K562 (cell line): Measurements from ENCODE around the gene HAS3. TPM values are rescaled to one million over a fixed set of nuclear protein-coding genes. Genes with fewer than 3 reads are reported as not detected.
A peak's percentile ranks its signal among the peaks of the same experiment; 100 is the strongest.

Experiments used
- ARID3B ChIP-seq: fragments of 250-450 bp; sonication (Bioruptor Pico); IDR thresholded peaks from 2 replicates; pipeline ENCODE4 v1.4.0; 2020; ENCODE audit warnings: borderline replicate concordance
- BACH1 ChIP-seq: fragments of 200-800 bp; sonication (Bioruptor generic); IDR thresholded peaks from 2 replicates; pipeline ENCODE4 v1.6.1; 2016; ENCODE audit warnings: missing genetic modification characterization, missing compliant biosample characterization
- CBX1 ChIP-seq: sonication (generic); IDR thresholded peaks from 2 replicates; pipeline ENCODE4 v1.6.1; 2016; ENCODE audit warnings: antibody characterized with exemption, low read depth, mild to moderate bottlenecking
- CBX5 ChIP-seq: IDR thresholded peaks from 2 replicates; pipeline ENCODE4 v1.6.1; 2014; ENCODE audit warnings: low read depth, borderline replicate concordance
- CGGBP1 ChIP-seq: fragments of 250-450 bp; sonication (Bioruptor Pico); IDR thresholded peaks from 2 replicates; pipeline ENCODE4 v1.9.0; 2021; ENCODE audit warnings: mild to moderate bottlenecking
- MED1 ChIP-seq: sonication (generic); formaldehyde crosslinking; IDR thresholded peaks from 2 replicates; pipeline ENCODE4 v1.8.1; 2023; ENCODE audit warnings: missing genetic modification reagents, borderline replicate concordance
- MTA2 ChIP-seq: fragments of 450-650 bp; IDR thresholded peaks from 2 replicates; pipeline ENCODE4 v1.6.1; 2016; ENCODE audit warnings: low read depth
- NBN ChIP-seq: fragments of 450-650 bp; IDR thresholded peaks from 2 replicates; pipeline ENCODE4 v1.6.1; 2016; ENCODE audit warnings: low read depth, mild to moderate bottlenecking
- NR2C2 ChIP-seq, 2 experiments: fragments of 200-800 bp in 1 of 2; sonication (Bioruptor generic) in 1 of 2; sonication (generic) in 1 of 2; formaldehyde crosslinking in 1 of 2; IDR thresholded peaks; 2 replicates each; pipeline versions ENCODE4 v1.6.1 to v1.8.0; 2016 to 2022; ENCODE audit warnings: mild to moderate bottlenecking in 1 of 2, missing compliant biosample characterization in 1 of 2, missing genetic modification characterization in 1 of 2, missing genetic modification reagents in 1 of 2
- RNF2 ChIP-seq: sonication (generic); IDR thresholded peaks from 2 replicates; pipeline ENCODE4 v1.6.1; 2016
- THRAP3 ChIP-seq: fragments of 450-650 bp; IDR thresholded peaks from 2 replicates; pipeline ENCODE4 v1.6.1; 2016; ENCODE audit warnings: mild to moderate bottlenecking, inconsistent platforms, borderline replicate concordance
- ZBTB8A ChIP-seq: fragments of 450-650 bp; IDR thresholded peaks from 2 replicates; pipeline ENCODE4 v1.6.1; 2018; ENCODE audit warnings: mild to moderate bottlenecking, moderate library complexity; ENCODE audit not compliant: partially characterized antibody
- ZFX ChIP-seq: sonication (generic); formaldehyde crosslinking; IDR thresholded peaks from 2 replicates; pipeline ENCODE4 v1.8.0; 2022; ENCODE audit warnings: mild to moderate bottlenecking, missing genetic modification reagents, moderate library complexity
- ZNF140 ChIP-seq: fragments of 250-450 bp; sonication (Bioruptor Pico); IDR thresholded peaks from 2 replicates; pipeline ENCODE4 v1.8.0; 2021; ENCODE audit warnings: moderate library complexity, mild to moderate bottlenecking, inconsistent platforms
- ZNF280B ChIP-seq: fragments of 250-450 bp; sonication (Bioruptor Pico); IDR thresholded peaks from 2 replicates; pipeline ENCODE4 v1.5.1; 2021; ENCODE audit warnings: mild to moderate bottlenecking
- polyA plus RNA-seq, 8 experiments: library from polyadenylated mRNA; depleted of rRNA in 4 of 8; stranded (reverse) in 5 of 8; unstranded in 3 of 8; fragments of >200 nt; fragmentation: Nextera tagmentation in 2 of 8; fragmentation: Illumina TruSeq in 1 of 8; extraction: Ambion mirVana in 2 of 8; extraction: Trizol in 1 of 8; gene quantifications; 2 replicates each; pipeline versions ENCODE4 v1.2.1 to v1.2.3, GENCODE V29; 2011 to 2014; ENCODE audit warnings: inconsistent platforms in 1 of 8, missing spikeins in 1 of 8
- total RNA-seq, 7 experiments: library from RNA; depleted of rRNA in 6 of 7; stranded (reverse); fragments of >200 nt in 6 of 7; fragmentation: Illumina TruSeq in 2 of 7; extraction: Trizol in 2 of 7; gene quantifications; 2 replicates each; pipeline versions ENCODE4 v1.2.1 to v1.2.3, GENCODE V29; 2011 to 2021; ENCODE audit warnings: low replicate concordance in 1 of 7
- TF ChIP-seq, protein P1 (sequence below): fragments of 250-450 bp; sonication (Bioruptor Pico); IDR thresholded peaks from 2 replicates; pipeline ENCODE4 v1.4.0; 2020; ENCODE audit warnings: mild to moderate bottlenecking, moderate library complexity
- TF ChIP-seq, protein P2 (sequence below): fragments of 250-450 bp; sonication (Bioruptor Pico); IDR thresholded peaks from 2 replicates; pipeline ENCODE4 v1.5.0; 2021; ENCODE audit warnings: mild to moderate bottlenecking, borderline replicate concordance
- TF ChIP-seq, protein P3 (sequence below): fragments of 250-450 bp; sonication (Bioruptor Pico); IDR thresholded peaks from 2 replicates; pipeline ENCODE4 v1.8.0; 2022; ENCODE audit warnings: moderate library complexity, mild to moderate bottlenecking, inconsistent platforms

HAS3 gene
- total and polyA plus RNA-seq, 9 of the 15 experiments (the other 6 are each of a cell fraction or from before 2014, with no cell fraction given) = 0.04 to 0.33 (median 0.13) TPM; not detected in 1

DNA sequence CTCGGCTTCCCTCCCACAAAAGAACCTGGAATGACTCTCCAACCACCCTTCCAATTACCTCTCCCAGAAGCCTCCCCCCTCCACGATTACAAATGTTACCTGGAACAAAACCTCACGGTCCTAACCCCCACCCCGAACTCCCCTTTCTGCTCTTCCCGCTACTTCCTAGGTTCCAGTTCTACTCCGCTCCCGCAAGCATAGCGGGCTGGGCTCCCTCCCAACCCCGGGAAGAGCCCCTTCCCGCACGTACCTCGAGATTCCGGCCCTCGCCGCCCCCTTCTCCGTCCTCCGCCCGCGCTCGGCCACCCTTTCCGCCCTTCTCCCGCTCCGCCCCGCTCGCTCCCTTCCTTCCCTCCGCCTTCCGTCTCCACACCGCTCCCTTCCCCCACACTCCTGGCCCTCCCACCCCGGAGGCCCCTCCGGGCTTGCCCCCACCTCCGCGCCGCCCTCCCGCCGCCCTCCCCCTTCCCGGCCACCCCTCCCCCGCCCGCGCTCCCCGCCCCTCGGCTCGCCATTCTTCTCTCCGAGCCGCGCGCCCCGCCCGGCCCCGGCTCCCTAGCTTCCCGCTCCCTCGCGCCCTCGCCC lies 26.5 kb downstream of the HAS3 start (continued):
- TF ChIP-seq, protein P1, sequence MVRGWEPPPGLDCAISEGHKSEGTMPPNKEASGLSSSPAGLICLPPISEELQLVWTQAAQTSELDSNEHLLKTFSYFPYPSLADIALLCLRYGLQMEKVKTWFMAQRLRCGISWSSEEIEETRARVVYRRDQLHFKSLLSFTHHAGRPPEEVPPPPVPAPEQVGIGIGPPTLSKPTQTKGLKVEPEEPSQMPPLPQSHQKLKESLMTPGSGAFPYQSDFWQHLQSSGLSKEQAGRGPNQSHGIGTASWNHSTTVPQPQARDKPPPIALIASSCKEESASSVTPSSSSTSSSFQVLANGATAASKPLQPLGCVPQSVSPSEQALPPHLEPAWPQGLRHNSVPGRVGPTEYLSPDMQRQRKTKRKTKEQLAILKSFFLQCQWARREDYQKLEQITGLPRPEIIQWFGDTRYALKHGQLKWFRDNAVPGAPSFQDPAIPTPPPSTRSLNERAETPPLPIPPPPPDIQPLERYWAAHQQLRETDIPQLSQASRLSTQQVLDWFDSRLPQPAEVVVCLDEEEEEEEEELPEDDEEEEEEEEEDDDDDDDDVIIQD (CRISPR knock-in tag) = no peak
- TF ChIP-seq RNF2 (peak; percentile 53; the same call in 1 of the 2 replicates), BACH1 (no peak), ZNF280B (CRISPR knock-in tag) (no peak), ARID3B (no peak), CGGBP1 (no peak), CBX5 (no peak), MTA2 (no peak), ZFX (CRISPR knock-in tag) (no peak), NBN (no peak; the same call in 1 of the 2 replicates), CBX1 (no peak; the same call in 1 of the 2 replicates), THRAP3 (peak; percentile 71; the same call in 1 of the 2 replicates), NR2C2 (CRISPR knock-in tag; IDR thresholded peaks at IDR 0.05) (no peak), NR2C2 (tag; IDR thresholded peaks at IDR 0.05) (no peak), MED1 (CRISPR knock-in tag) (no peak), ZBTB8A (no peak), ZNF140 (CRISPR knock-in tag) (no peak)
- TF ChIP-seq, protein P2, sequence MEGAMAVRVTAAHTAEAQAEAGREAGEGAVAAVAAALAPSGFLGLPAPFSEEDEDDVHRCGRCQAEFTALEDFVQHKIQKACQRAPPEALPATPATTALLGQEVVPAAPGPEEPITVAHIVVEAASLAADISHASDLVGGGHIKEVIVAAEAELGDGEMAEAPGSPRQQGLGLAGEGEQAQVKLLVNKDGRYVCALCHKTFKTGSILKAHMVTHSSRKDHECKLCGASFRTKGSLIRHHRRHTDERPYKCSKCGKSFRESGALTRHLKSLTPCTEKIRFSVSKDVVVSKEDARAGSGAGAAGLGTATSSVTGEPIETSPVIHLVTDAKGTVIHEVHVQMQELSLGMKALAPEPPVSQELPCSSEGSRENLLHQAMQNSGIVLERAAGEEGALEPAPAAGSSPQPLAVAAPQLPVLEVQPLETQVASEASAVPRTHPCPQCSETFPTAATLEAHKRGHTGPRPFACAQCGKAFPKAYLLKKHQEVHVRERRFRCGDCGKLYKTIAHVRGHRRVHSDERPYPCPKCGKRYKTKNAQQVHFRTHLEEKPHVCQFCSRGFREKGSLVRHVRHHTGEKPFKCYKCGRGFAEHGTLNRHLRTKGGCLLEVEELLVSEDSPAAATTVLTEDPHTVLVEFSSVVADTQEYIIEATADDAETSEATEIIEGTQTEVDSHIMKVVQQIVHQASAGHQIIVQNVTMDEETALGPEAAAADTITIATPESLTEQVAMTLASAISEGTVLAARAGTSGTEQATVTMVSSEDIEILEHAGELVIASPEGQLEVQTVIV (CRISPR knock-in tag) = no peak
- TF ChIP-seq, protein P3, sequence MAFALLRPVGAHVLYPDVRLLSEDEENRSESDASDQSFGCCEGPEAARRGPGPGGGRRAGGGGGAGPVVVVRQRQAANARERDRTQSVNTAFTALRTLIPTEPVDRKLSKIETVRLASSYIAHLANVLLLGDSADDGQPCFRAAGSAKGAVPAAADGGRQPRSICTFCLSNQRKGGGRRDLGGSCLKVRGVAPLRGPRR = no peak
